Tibial nerve (tissue), 4 donors: ENCODE measurements around the gene CCDC70.

Experiments
- EP300 ChIP-seq, 2 donors: sonication (generic); formaldehyde crosslinking; IDR thresholded peaks; one replicate each; pipeline ENCODE4 v1.6.1; 2017; ENCODE audit warnings: antibody characterized with exemption in 2 of 2, mild to moderate bottlenecking in 1 of 2
- POLR2A ChIP-seq, 2 donors: fragments of 450-650 bp; IDR thresholded peaks; one replicate each; pipeline ENCODE4 v1.6.1; 2017; ENCODE audit warnings: antibody characterized with exemption in 2 of 2, mild to moderate bottlenecking in 2 of 2, moderate library complexity in 2 of 2
- TF ChIP-seq, protein P1 (sequence below), 5 experiments: fragments of 200-600 bp in 3 of 5; fragments of 450-650 bp in 2 of 5; sonication (generic) in 3 of 5; IDR thresholded peaks; one replicate each; pipeline ENCODE4 v1.5.1; 2016 to 2019; ENCODE audit warnings: antibody characterized with exemption in 5 of 5, mild to moderate bottlenecking in 3 of 5, moderate library complexity in 2 of 5

DNA sequence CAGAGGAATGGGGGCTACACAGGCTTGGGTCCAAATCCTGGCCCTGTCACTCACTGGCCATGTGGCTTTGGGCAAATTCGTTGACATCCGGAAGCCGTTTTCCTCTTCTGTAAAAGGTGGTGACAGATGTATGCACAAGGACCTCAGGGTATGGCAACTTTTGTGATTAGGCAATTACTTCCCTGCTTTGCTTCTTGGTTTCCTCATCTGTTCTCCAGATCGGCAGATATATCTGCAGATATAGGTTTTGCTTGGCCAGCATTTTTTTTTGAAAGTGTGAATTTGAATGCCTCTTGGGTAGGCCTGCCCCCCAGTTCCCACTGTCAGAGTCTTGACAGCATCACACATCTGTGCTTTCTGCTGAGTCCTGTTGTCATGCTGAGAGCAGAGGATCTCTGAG is 34.5 kb upstream of the CCDC70 start:
- TF ChIP-seq, protein P1, sequence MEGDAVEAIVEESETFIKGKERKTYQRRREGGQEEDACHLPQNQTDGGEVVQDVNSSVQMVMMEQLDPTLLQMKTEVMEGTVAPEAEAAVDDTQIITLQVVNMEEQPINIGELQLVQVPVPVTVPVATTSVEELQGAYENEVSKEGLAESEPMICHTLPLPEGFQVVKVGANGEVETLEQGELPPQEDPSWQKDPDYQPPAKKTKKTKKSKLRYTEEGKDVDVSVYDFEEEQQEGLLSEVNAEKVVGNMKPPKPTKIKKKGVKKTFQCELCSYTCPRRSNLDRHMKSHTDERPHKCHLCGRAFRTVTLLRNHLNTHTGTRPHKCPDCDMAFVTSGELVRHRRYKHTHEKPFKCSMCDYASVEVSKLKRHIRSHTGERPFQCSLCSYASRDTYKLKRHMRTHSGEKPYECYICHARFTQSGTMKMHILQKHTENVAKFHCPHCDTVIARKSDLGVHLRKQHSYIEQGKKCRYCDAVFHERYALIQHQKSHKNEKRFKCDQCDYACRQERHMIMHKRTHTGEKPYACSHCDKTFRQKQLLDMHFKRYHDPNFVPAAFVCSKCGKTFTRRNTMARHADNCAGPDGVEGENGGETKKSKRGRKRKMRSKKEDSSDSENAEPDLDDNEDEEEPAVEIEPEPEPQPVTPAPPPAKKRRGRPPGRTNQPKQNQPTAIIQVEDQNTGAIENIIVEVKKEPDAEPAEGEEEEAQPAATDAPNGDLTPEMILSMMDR (IDR thresholded peaks at IDR 0.05), result no peak
- TF ChIP-seq POLR2A (IDR thresholded peaks at IDR 0.05) (no peak), EP300 (IDR thresholded peaks at IDR 0.05) (no peak)
